ENCODE measurements around the gene LEMD3.

- TF ChIP-seq POLR2AphosphoS5 (IDR thresholded peaks at IDR 0.05; ENCODE audit: borderline replicate concordance, low read depth, low read length): no peak
- no peak for TF ChIP-seq EZH2 (IDR thresholded peaks at IDR 0.05)
These were observed 127.3 kb downstream of the LEMD3 start for GRCh38 chr12:65296508-65297265.
